ENCODE results near the gene ARHGAP15. TPM values are rescaled to one million over a fixed set of nuclear protein-coding genes. Genes with fewer than 3 reads are reported as not detected.

The ARHGAP15 gene
- total RNA-seq, 4 donors from 2014 or later, result 7.9 to 32.5 (median 20.7) TPM

DNA sequence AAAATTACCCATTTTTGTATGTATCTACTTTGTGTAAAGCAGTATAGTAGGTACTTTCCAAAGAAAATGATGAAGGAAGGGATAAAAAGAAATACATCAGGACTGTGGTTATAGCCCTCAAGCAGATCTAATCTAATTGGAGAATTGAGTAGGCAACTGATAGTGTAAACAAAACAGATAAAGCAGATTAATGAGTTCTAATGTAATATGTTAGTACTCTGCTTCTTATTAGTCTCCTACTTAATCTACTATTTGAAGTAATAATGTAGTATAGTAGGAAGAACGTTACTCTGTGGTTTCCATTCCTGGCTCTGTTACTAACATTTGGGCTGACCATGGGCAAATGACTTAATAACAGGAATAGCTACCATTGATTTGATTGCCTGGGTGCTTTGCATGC is 250.7 kb downstream of the ARHGAP15 start:
- TF ChIP-seq, protein P1, sequence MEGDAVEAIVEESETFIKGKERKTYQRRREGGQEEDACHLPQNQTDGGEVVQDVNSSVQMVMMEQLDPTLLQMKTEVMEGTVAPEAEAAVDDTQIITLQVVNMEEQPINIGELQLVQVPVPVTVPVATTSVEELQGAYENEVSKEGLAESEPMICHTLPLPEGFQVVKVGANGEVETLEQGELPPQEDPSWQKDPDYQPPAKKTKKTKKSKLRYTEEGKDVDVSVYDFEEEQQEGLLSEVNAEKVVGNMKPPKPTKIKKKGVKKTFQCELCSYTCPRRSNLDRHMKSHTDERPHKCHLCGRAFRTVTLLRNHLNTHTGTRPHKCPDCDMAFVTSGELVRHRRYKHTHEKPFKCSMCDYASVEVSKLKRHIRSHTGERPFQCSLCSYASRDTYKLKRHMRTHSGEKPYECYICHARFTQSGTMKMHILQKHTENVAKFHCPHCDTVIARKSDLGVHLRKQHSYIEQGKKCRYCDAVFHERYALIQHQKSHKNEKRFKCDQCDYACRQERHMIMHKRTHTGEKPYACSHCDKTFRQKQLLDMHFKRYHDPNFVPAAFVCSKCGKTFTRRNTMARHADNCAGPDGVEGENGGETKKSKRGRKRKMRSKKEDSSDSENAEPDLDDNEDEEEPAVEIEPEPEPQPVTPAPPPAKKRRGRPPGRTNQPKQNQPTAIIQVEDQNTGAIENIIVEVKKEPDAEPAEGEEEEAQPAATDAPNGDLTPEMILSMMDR (IDR thresholded peaks at IDR 0.05; ENCODE audit: low read depth), result no peak

DNA sequence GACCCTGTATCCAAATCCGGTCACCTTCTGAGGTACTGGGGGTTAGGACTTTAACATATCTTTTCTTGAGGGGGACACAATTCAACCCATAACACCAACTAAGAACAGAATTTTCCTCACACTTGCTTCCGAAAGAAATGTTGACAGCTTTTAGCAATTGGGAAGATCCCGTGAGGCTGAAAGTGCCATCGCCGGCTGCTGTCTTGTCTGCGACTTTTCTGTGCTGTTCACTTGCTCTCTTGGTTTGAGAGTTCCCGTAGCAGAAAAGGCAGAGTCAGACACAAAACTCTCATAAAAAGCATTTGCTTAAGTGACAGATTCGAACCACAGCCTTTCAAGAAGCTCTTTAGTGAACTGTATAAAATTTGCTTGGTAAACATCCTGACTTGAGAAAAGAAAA is 253.4 kb downstream of the ARHGAP15 start:
- TF ChIP-seq, protein P1 (IDR thresholded peaks at IDR 0.05; ENCODE audit: low read depth), result no peak

DNA sequence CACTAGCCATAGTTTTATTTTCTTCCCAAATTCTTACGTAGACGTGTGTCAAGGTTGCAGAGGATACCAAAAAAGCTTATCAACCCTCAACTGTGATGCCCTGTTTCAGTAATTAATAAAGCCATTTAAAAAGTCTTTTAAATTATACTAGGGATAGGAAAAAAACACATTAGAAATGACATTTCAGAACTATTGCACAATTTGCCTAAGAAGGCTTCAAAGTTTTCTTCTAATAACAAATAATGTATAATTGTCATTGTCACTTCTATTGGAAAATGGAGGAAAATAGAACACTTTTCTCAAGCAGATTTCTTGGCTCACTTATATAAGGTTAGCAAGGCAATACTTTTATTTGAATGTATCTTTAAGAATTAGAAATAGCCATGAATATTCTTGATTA is 253.8 kb downstream of the ARHGAP15 start:
- TF ChIP-seq, protein P1 (IDR thresholded peaks at IDR 0.05; ENCODE audit: low read depth), result no peak

DNA sequence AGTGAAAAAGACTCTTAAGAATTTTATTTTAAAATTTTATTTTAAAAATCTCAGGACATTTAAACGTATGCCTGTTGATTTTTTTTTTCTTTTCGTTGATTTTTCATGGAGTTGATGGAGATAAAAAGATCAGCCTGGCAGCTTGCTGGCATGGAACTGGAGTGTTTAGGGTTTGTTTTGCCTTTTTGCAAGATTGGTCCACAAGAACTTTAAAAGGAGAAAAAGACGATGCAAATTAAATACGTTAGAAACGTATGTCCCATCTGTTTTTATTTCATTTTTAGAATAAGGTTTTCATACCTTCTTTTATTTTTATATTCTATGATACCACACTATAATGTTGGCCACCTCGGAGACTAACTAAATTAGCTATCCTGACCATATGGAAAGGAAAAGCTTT is 254.9 kb downstream of the ARHGAP15 start:
- TF ChIP-seq, protein P1 (IDR thresholded peaks at IDR 0.05; ENCODE audit: low read depth), result no peak

DNA sequence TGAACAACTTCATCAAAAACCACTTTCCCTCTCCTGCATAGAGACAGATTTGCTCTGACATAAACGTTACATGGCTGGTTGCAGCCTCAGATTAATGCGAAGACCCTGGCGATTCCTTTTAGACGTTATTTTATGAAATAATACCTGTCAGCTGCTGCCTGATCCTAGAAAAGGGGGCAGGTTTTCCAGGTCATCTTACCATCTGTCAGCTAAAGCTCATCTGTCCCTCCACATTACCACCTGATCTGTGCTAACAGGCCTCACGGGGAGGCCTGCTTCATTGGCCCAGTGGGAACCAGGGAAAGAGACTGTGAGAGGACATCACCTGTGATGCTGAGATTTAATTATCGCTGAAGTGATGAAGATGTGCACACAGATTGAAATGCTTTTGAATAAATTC is 261.0 kb downstream of the ARHGAP15 start:
- TF ChIP-seq, protein P1 (IDR thresholded peaks at IDR 0.05; ENCODE audit: low read depth), result no peak

DNA sequence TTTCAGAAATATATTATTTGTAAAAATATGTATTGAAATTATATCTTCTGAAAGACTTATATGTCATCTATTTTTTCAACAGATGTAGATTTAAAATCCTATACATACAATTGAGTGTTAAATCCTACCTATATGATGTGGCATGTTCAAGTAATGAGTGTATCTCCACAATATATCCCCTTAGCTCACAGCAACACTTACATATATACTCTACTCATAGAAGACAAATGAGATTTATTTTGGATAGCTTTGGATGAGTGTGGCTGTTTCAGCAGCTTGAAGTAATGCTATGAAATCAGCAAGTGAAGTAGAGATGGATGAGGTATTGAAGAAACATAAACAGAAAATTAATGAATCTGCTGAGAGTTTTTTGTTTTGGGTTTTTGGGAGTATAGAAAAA is 263.1 kb downstream of the ARHGAP15 start:
- TF ChIP-seq, protein P1 (IDR thresholded peaks at IDR 0.05; ENCODE audit: low read depth), result no peak

DNA sequence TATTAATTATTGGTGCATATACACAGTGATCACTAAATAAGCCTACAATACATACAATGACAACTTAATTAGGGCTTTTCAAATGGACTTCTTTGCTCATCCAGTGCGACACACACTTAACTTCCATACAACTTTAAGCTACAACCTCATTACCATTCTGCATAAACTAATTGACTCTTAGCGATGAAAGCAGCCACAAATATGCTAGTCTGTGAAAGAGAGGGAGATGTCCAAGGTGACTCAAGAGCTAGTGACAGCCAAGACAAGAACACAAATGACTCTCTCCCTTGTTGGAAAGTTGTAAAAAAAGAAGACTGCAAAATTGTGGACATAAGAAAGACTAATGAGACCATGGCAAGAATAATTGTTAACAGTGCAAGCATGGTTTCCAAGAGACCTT is 264.8 kb downstream of the ARHGAP15 start:
- TF ChIP-seq, protein P1 (IDR thresholded peaks at IDR 0.05; ENCODE audit: low read depth), result no peak
